Measurements from ENCODE around the gene COL4A1. TPM values are rescaled to one million over a fixed set of nuclear protein-coding genes. Genes with fewer than 3 reads are reported as not detected.

Gene COL4A1
- total and polyA plus RNA-seq, 2 experiments from 2014 or later: 184 to 519 TPM

- no peaks in the 10 kb centered on the region for H3K9me2 ChIP-seq (ENCODE audit: insufficient read depth)
- TF ChIP-seq EZH2phosphoT487 (IDR thresholded peaks at IDR 0.05; ENCODE audit: insufficient read depth, low read depth) (no peak), EZH2 (IDR thresholded peaks at IDR 0.05; ENCODE audit: insufficient read depth, poor library complexity, severe bottlenecking) (no peak)
- DNase-seq: no peak
- peak overlapping the region; percentile 23 for H3K9ac ChIP-seq
- H4K20me1 ChIP-seq (ENCODE audit: insufficient read depth): no peaks in the 10 kb centered on the region
- H3K36me3 ChIP-seq (ENCODE audit: low read depth): no peaks in the 10 kb centered on the region
- peaks cover 15% of the 10 kb centered on the region for H3K4me1 ChIP-seq (ENCODE audit: insufficient read depth)
- in situ Hi-C loops (cut with MboI): no loop called here
- H3K27me3 ChIP-seq (replicated peaks; ENCODE audit: insufficient read depth): no peaks in the 10 kb centered on the region
- H3K27ac ChIP-seq: peak overlapping the region; percentile 39
- peak overlapping the region; percentile 74 for H3K4me2 ChIP-seq (ENCODE audit: unreplicated experiment)
- H3K4me3 ChIP-seq: peak overlapping the region; percentile 49
- H3K79me2 ChIP-seq (ENCODE audit: insufficient read depth): peaks cover 27% of the 10 kb centered on the region
- peak overlapping the region; percentile 7; the same call in 1 of the 2 replicates for H2AFZ ChIP-seq
- H3K9me3 ChIP-seq (ENCODE audit: low read depth): no peaks in the 10 kb centered on the region
- WGBS, 2 experiments (ENCODE audit: low coverage in 1 of 2, low lambda C conversion rate in 2 of 2, missing lambda C conversion rate in 2 of 2): 54 to 55% methylated on average over 6 of the region's 6 CpGs
- H3F3A ChIP-seq (ENCODE audit: insufficient read depth): peaks cover 20% of the 10 kb centered on the region; the same call in 1 of the 2 replicates
These were observed 47.3 kb downstream of the COL4A1 start for GRCh38 chr13:110259651-110260050.

GRCh38 chr13:110258876-110259631 lies 47.9 kb downstream of the COL4A1 start:
- peaks cover 27% of the 10 kb centered on the region for H3K79me2 ChIP-seq (ENCODE audit: insufficient read depth)
- H2AFZ ChIP-seq: peak overlapping the region; percentile 7
- peaks cover 15% of the 10 kb centered on the region for H3K4me1 ChIP-seq (ENCODE audit: insufficient read depth)
- peaks cover 26% of the 10 kb centered on the region for H3F3A ChIP-seq (ENCODE audit: insufficient read depth)
- peak overlapping the region; percentile 49 for H3K4me3 ChIP-seq
- H3K4me2 ChIP-seq (ENCODE audit: unreplicated experiment): peak overlapping the region; percentile 74
- H3K36me3 ChIP-seq (ENCODE audit: low read depth): no peaks in the 10 kb centered on the region
- H3K9me3 ChIP-seq (ENCODE audit: low read depth): no peaks in the 10 kb centered on the region
- no peak for TF ChIP-seq EZH2 (IDR thresholded peaks at IDR 0.05; ENCODE audit: insufficient read depth, poor library complexity, severe bottlenecking)
- no peak for TF ChIP-seq EZH2phosphoT487 (IDR thresholded peaks at IDR 0.05; ENCODE audit: insufficient read depth, low read depth)
- peak overlapping the region; percentile 23 for H3K9ac ChIP-seq
- in situ Hi-C loops (cut with MboI): no loop called here
- H4K20me1 ChIP-seq (ENCODE audit: insufficient read depth): no peaks in the 10 kb centered on the region
- no peaks in the 10 kb centered on the region for H3K9me2 ChIP-seq (ENCODE audit: insufficient read depth)
- no peaks in the 10 kb centered on the region for H3K27me3 ChIP-seq (replicated peaks; ENCODE audit: insufficient read depth)
- peak overlapping the region; percentile 39 for H3K27ac ChIP-seq
- DNase-seq: peak; percentile 53
- WGBS, 2 experiments (ENCODE audit: low coverage in 1 of 2, low lambda C conversion rate in 2 of 2, missing lambda C conversion rate in 2 of 2): 81 to 83% methylated on average over 12 of the region's 12 CpGs

GRCh38 chr13:110257408-110257807 lies 49.5 kb downstream of the COL4A1 start:
- in situ Hi-C loops (cut with MboI): no loop called here
- no peak overlapping the region for H3K9ac ChIP-seq
- peaks cover 29% of the 10 kb centered on the region for H3F3A ChIP-seq (ENCODE audit: insufficient read depth)
- no peaks in the 10 kb centered on the region for H3K9me3 ChIP-seq (ENCODE audit: low read depth)
- no peak overlapping the region for H2AFZ ChIP-seq
- TF ChIP-seq EZH2phosphoT487 (IDR thresholded peaks at IDR 0.05; ENCODE audit: insufficient read depth, low read depth) (no peak), EZH2 (IDR thresholded peaks at IDR 0.05; ENCODE audit: insufficient read depth, poor library complexity, severe bottlenecking) (no peak)
- no peak overlapping the region for H3K27ac ChIP-seq
- no peak overlapping the region for H3K4me3 ChIP-seq
- no peaks in the 10 kb centered on the region for H3K9me2 ChIP-seq (ENCODE audit: insufficient read depth)
- H4K20me1 ChIP-seq (ENCODE audit: insufficient read depth): no peaks in the 10 kb centered on the region
- peaks cover 15% of the 10 kb centered on the region for H3K4me1 ChIP-seq (ENCODE audit: insufficient read depth)
- no peaks in the 10 kb centered on the region for H3K27me3 ChIP-seq (replicated peaks; ENCODE audit: insufficient read depth)
- H3K79me2 ChIP-seq (ENCODE audit: insufficient read depth): peaks cover 27% of the 10 kb centered on the region
- 95 to 98% methylated on average over 3 of the region's 3 CpGs for WGBS, 2 experiments (ENCODE audit: low coverage in 1 of 2, low lambda C conversion rate in 2 of 2, missing lambda C conversion rate in 2 of 2)
- H3K4me2 ChIP-seq (ENCODE audit: unreplicated experiment): no peak overlapping the region
- DNase-seq: no peak
- no peaks in the 10 kb centered on the region for H3K36me3 ChIP-seq (ENCODE audit: low read depth)

GRCh38 chr13:110256126-110256905 lies 50.6 kb downstream of the COL4A1 start:
- no peaks in the 10 kb centered on the region for H4K20me1 ChIP-seq (ENCODE audit: insufficient read depth)
- no peak for TF ChIP-seq EZH2 (IDR thresholded peaks at IDR 0.05; ENCODE audit: insufficient read depth, poor library complexity, severe bottlenecking)
- TF ChIP-seq EZH2phosphoT487 (IDR thresholded peaks at IDR 0.05; ENCODE audit: insufficient read depth, low read depth): no peak
- in situ Hi-C loops (cut with MboI): no loop called here
- peaks cover 18% of the 10 kb centered on the region; the same call in 1 of the 2 replicates for H3K79me2 ChIP-seq (ENCODE audit: insufficient read depth)
- 88 to 90% methylated on average over 18 of the region's 18 CpGs for WGBS, 2 experiments (ENCODE audit: low coverage in 1 of 2, low lambda C conversion rate in 2 of 2, missing lambda C conversion rate in 2 of 2)
- H3K9me3 ChIP-seq (ENCODE audit: low read depth): no peaks in the 10 kb centered on the region
- H3K36me3 ChIP-seq (ENCODE audit: low read depth): no peaks in the 10 kb centered on the region
- H3K27me3 ChIP-seq (replicated peaks; ENCODE audit: insufficient read depth): no peaks in the 10 kb centered on the region
- H3K4me3 ChIP-seq: no peak overlapping the region
- H3K9ac ChIP-seq: no peak overlapping the region
- H3K9me2 ChIP-seq (ENCODE audit: insufficient read depth): no peaks in the 10 kb centered on the region
- peaks cover 15% of the 10 kb centered on the region for H3K4me1 ChIP-seq (ENCODE audit: insufficient read depth)
- peaks cover 29% of the 10 kb centered on the region for H3F3A ChIP-seq (ENCODE audit: insufficient read depth)
- no peak overlapping the region for H3K4me2 ChIP-seq (ENCODE audit: unreplicated experiment)
- H2AFZ ChIP-seq: no peak overlapping the region
- H3K27ac ChIP-seq: no peak overlapping the region
- DNase-seq: no peak

Data from GM23248 (cell line).